ENCODE results near the gene DCAKD. TPM values are rescaled to one million over a fixed set of nuclear protein-coding genes. Genes with fewer than 3 reads are reported as not detected.
"Not testable (repeated sequence)": the region's sequence is repeated elsewhere in the genome, so short reads cannot be mapped to it uniquely, and the experiment has no call there.

DCAKD gene
- total and polyA plus RNA-seq, 2 donors (not counting 1 experiment from before 2014, with no cell fraction given) = 21.8 to 41.5 TPM

GRCh38 chr17:45052052-45052772 is 780 bp upstream of the DCAKD start:
- H3K9me3 ChIP-seq (ENCODE audit: control insufficient read depth, insufficient read depth, low read depth, low read length) = no peaks in the 10 kb centered on the region
- H3K4me1 ChIP-seq (ENCODE audit: control insufficient read depth, extremely low read depth, insufficient read depth, low read length) = peaks cover 6% of the 10 kb centered on the region
- H3K4me3 ChIP-seq (replicated peaks in 1 of 4; ENCODE audit: control extremely low read depth in 1 of 4, insufficient read depth in 1 of 4, low read depth in 3 of 4, low read length in 4 of 4) = peak overlapping the region; percentile 65 to 83 (median 66)
- peak overlapping the region; percentile 55 for H3K9ac ChIP-seq (ENCODE audit: insufficient read depth, low read length)
- H3K27me3 ChIP-seq (ENCODE audit: control insufficient read depth, insufficient read depth, low read length) = no peaks in the 10 kb centered on the region
- TF ChIP-seq CTCF (conservative IDR thresholded peaks at IDR 0.05 in 1 of 2, IDR thresholded peaks at IDR 0.05 in 1 of 2; ENCODE audit: low read depth in 1 of 2, low read length in 2 of 2) (no peak), EZH2 (IDR thresholded peaks at IDR 0.05; ENCODE audit: low read length, missing control alignments) (no peak)
- peak overlapping the region; percentile 100 for H3K4me2 ChIP-seq (ENCODE audit: extremely low read depth, insufficient read depth, low read length)
- H3K27ac ChIP-seq (ENCODE audit: insufficient read depth, low read length) = peak overlapping the region; percentile 77
- H3K36me3 ChIP-seq (ENCODE audit: control insufficient read depth, insufficient read depth, low read length) = no peaks in the 10 kb centered on the region
- peak; percentile 20 to 42 for DNase-seq (ENCODE audit: low read depth in 2 of 2)
- no peaks in the 10 kb centered on the region for H4K20me1 ChIP-seq (ENCODE audit: control insufficient read depth, extremely low read depth, insufficient read depth, low read length)
- H3K79me2 ChIP-seq (ENCODE audit: control insufficient read depth, insufficient read depth, low read length) = peaks cover 20% of the 10 kb centered on the region
- peak overlapping the region; percentile 81 for H2AFZ ChIP-seq (ENCODE audit: low read length)

GRCh38 chr17:45051720-45052051 is 254 bp upstream of the DCAKD start:
- H3K4me3 ChIP-seq (replicated peaks in 1 of 4; ENCODE audit: control extremely low read depth in 1 of 4, insufficient read depth in 1 of 4, low read depth in 3 of 4, low read length in 4 of 4); H3K27me3 ChIP-seq (ENCODE audit: control insufficient read depth, insufficient read depth, low read length); H3K4me2 ChIP-seq (ENCODE audit: extremely low read depth, insufficient read depth, low read length); H2AFZ ChIP-seq (ENCODE audit: low read length); H4K20me1 ChIP-seq (ENCODE audit: control insufficient read depth, extremely low read depth, insufficient read depth, low read length); H3K36me3 ChIP-seq (ENCODE audit: control insufficient read depth, insufficient read depth, low read length); H3K27ac ChIP-seq (ENCODE audit: insufficient read depth, low read length); H3K9ac ChIP-seq (ENCODE audit: insufficient read depth, low read length); H3K9me3 ChIP-seq (ENCODE audit: control insufficient read depth, insufficient read depth, low read depth, low read length); DNase-seq (ENCODE audit: low read depth in 2 of 2); H3K4me1 ChIP-seq (ENCODE audit: control insufficient read depth, extremely low read depth, insufficient read depth, low read length): not testable (repeated sequence)
- peaks cover 20% of the 10 kb centered on the region for H3K79me2 ChIP-seq (ENCODE audit: control insufficient read depth, insufficient read depth, low read length)

- Histone ChIP-seq H3K27ac (ENCODE audit: insufficient read depth, low read length) (peak overlapping the region; percentile 85), H3K4me3 (replicated peaks in 1 of 4; ENCODE audit: control extremely low read depth in 1 of 4, insufficient read depth in 1 of 4, low read depth in 3 of 4, low read length in 4 of 4) (peak overlapping the region; percentile 51 to 76 (median 70)), H3K36me3 (ENCODE audit: control insufficient read depth, insufficient read depth, low read length) (no peaks in the 10 kb centered on the region), H3K79me2 (ENCODE audit: control insufficient read depth, insufficient read depth, low read length) (peaks cover 24% of the 10 kb centered on the region), H3K9ac (ENCODE audit: insufficient read depth, low read length) (peak overlapping the region; percentile 84), H3K4me1 (ENCODE audit: control insufficient read depth, extremely low read depth, insufficient read depth, low read length) (peaks cover 6% of the 10 kb centered on the region), H3K27me3 (ENCODE audit: control insufficient read depth, insufficient read depth, low read length) (no peaks in the 10 kb centered on the region), H3K9me3 (ENCODE audit: control insufficient read depth, insufficient read depth, low read depth, low read length) (no peaks in the 10 kb centered on the region), H3K4me2 (ENCODE audit: extremely low read depth, insufficient read depth, low read length) (peak overlapping the region; percentile 88), H4K20me1 (ENCODE audit: control insufficient read depth, extremely low read depth, insufficient read depth, low read length) (no peaks in the 10 kb centered on the region), H2AFZ (ENCODE audit: low read length) (peak overlapping the region; percentile 43)
- DNase-seq (ENCODE audit: low read depth in 2 of 2) = peak in 1 of 2 donors; percentile 35
- no peak for TF ChIP-seq CTCF (conservative IDR thresholded peaks at IDR 0.05 in 1 of 2, IDR thresholded peaks at IDR 0.05 in 1 of 2; ENCODE audit: low read depth in 1 of 2, low read length in 2 of 2)
- no peak for TF ChIP-seq EZH2 (IDR thresholded peaks at IDR 0.05; ENCODE audit: low read length, missing control alignments)
Measured at GRCh38 chr17:45050481-45051059, 862 bp downstream of the DCAKD start.

All from fibroblast of lung (primary cell).